A673 (cell line): ENCODE measurements around the gene ALKAL2.
"Not testable (repeated sequence)": the region's sequence is repeated elsewhere in the genome, so short reads cannot be mapped to it uniquely, and the experiment has no call there.

ENCODE experiments used
- CTCF ChIP-seq: fragments of 300-800, 200-600 bp; sonication (generic); conservative IDR thresholded peaks from 2 replicates; pipeline ENCODE4 v1.5.1; 2017; ENCODE audit warnings: low read depth, mild to moderate bottlenecking, antibody characterized with exemption, low read length, moderate library complexity, mixed read lengths
- EZH2 ChIP-seq: fragments of 200-600 bp; sonication (generic); IDR thresholded peaks from 2 replicates; pipeline ENCODE4 v1.6.1; 2017; ENCODE audit warnings: borderline replicate concordance, low read depth, mild to moderate bottlenecking, mixed read lengths, antibody characterized with exemption, low read length; ENCODE audit not compliant: poor library complexity, severe bottlenecking

- not testable (repeated sequence) for TF ChIP-seq CTCF, EZH2
Measured at GRCh38 chr2:336949-337348, 49.1 kb upstream of the ALKAL2 start.
